ENCODE data around the gene CEBPA. TPM values are rescaled to one million over a fixed set of nuclear protein-coding genes. Genes with fewer than 3 reads are reported as not detected.
A peak's percentile ranks its signal among the peaks of the same experiment; 100 is the strongest.
"Not testable (repeated sequence)": the region's sequence is repeated elsewhere in the genome, so short reads cannot be mapped to it uniquely, and the experiment has no call there.

Gene CEBPA
- total RNA-seq, 8 experiments from 2014 or later, result 0.46 to 4.9 (median 2.5) TPM

DNA sequence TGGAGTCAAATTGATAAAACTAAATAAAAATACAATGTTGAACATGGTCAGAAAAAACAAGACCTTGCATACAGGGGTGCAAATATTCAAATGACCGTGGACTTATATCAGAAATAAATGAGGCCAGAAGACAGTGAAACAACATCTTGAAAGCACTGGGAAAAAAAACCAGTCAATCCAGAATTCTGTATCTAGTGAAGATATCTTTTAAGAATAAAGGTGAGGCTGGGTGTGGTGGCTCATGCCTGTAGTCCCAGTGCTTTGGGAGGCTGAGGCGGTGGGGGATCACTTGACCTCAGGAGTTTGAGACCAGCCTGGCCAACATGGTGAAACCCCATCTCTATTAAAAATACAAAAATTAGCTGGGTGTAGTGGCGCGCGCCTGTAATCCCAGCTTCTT, 15.2 kb upstream of the CEBPA start:
- in situ Hi-C loops (cut with MboI; ENCODE audit: low pct_unique_long_range_greater_than_20kb in 2 of 9, low sequenced_read_pairs in 9 of 9, unreplicated experiment in 9 of 9), result no loop called here
- Histone ChIP-seq H3K4me1 (replicated peaks in 1 of 2) (no peaks in the 10 kb centered on the region), H3K27ac (no peak overlapping the region), H3K4me3 (no peak overlapping the region)
- ATAC-seq (replicated peaks in 6 of 8), result no peak
- 33 to 100% (median 89%) methylated on average over 2 to 5 of the region's 5 CpGs; no CpG with 5 or more reads in 4 of the 10 experiments for WGBS, 10 experiments

DNA sequence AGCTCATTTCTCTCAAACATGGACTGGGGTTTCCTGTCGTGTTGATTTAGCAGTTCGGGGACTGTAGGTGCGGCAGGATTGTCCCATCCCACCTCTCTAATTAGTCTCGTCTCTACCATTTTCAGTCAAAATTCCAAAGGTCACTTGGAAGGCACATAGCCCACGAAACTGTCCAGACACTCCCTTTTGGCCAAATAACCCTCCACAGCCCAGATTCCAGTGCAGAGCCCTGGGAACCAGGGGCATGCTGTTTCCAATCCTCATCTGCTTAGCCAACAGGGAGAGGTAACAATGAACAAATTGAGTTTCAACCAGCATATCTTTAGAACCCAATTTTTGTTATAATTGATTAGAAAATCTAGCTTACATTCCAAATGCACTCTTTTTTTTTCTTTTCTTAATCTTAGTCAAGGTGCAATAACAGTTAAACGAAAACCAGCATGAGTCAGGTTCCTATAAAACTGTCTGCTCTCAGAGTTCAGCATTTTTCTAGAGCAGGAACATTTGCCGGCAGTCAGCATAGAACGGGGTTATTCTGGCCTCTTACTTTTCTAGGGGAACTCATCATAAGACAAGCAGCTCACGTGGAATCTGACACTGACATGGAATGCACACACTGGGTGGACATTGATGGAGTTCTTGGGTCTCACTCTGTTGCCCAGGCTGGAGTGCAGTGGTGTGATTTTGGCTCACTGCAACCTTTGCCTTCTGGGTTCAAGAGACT, 14.4 kb upstream of the CEBPA start:
- in situ Hi-C loops (cut with MboI; ENCODE audit: low pct_unique_long_range_greater_than_20kb in 2 of 9, low sequenced_read_pairs in 9 of 9, unreplicated experiment in 9 of 9), result no loop called here
- no peak overlapping the region for H3K27ac ChIP-seq
- H3K4me3 ChIP-seq, result no peak overlapping the region
- WGBS, 10 experiments, result 14 to 80% (median 61%) methylated on average over 1 to 9 of the region's 9 CpGs; no CpG with 5 or more reads in 1 of the 10 experiments
- H3K4me1 ChIP-seq (replicated peaks in 1 of 2), result no peaks in the 10 kb centered on the region
- ATAC-seq (replicated peaks in 6 of 8), result no peak

DNA sequence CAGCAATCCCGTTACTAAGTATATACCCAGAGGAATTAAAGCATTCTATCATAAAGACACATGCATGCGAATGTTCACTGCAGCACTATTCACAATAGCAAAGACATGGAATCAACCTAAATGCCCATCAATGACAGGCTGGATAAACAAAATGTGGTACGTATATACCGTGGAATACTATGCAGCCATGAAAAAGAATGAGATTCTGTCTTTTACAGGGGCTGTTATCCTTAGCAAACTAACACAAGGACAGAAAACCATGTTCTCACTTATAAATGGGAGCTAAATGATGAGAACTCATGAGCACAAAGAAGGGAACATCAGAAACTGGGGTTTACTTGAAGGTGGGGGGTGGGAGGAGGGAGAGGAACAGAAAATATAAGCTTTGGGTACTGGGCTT, 10.5 kb upstream of the CEBPA start:
- in situ Hi-C loops (cut with MboI; ENCODE audit: low pct_unique_long_range_greater_than_20kb in 2 of 9, low sequenced_read_pairs in 9 of 9, unreplicated experiment in 9 of 9); H3K4me1 ChIP-seq (replicated peaks in 1 of 2); ATAC-seq (replicated peaks in 6 of 8); H3K4me3 ChIP-seq; H3K27ac ChIP-seq: not testable (repeated sequence)
- WGBS, 10 experiments, result 20 to 93% (median 69%) methylated on average over 1 to 4 of the region's 4 CpGs; no CpG with 5 or more reads in 3 of the 10 experiments

DNA sequence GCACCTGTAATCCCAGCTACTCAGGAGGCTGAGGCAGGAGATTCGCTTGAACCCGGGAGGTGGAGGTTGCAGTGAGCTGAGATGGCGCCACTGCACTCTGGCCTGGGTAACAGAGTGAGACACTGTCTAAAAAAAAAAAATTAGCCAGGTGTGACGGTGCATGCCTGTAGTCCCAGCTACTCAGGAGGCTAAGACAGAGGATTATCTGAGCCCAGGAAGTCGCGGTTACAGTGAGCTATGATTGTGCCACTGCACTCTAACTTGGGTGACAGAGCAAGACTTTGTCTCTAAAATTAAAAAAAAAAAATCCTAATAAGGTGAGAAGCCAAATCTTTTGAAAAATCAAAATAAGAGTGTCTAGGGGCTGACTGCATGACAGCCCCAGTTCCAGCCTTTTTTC, 9.7 kb upstream of the CEBPA start:
- ATAC-seq (replicated peaks in 6 of 8), result no peak
- in situ Hi-C loops (cut with MboI; ENCODE audit: low pct_unique_long_range_greater_than_20kb in 2 of 9, low sequenced_read_pairs in 9 of 9, unreplicated experiment in 9 of 9), result no loop called here
- 40 to 100% (median 82%) methylated on average over 1 to 4 of the region's 6 CpGs; no CpG with 5 or more reads in 2 of the 10 experiments for WGBS, 10 experiments
- no peaks in the 10 kb centered on the region for H3K4me1 ChIP-seq (replicated peaks in 1 of 2)
- no peak overlapping the region for H3K4me3 ChIP-seq
- no peak overlapping the region for H3K27ac ChIP-seq

DNA sequence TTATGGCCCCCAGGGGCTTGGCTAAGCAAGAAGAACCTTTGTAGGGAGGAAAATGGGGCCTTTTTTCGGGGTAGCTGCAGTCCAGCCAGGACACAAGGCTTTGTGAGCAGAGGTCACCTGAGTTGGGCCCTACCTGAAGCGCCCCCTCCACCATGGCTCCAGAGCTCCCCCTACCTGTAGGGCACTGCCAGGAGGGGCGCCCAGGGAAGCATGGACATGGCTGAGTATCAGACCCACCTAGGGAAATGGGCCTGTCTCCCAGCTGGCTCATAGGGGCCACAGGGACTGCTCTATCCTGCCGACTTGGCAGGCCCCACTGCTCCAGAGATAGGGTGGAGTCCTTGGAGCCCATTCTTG, 9.0 kb upstream of the CEBPA start:
- Histone ChIP-seq H3K27ac (no peak overlapping the region), H3K4me1 (replicated peaks in 1 of 2) (no peaks in the 10 kb centered on the region), H3K4me3 (no peak overlapping the region)
- in situ Hi-C loops (cut with MboI; ENCODE audit: low pct_unique_long_range_greater_than_20kb in 2 of 9, low sequenced_read_pairs in 9 of 9, unreplicated experiment in 9 of 9), result no loop called here
- ATAC-seq (replicated peaks in 6 of 8), result no peak
- 70 to 96% (median 75%) methylated on average over 2 to 3 of the region's 4 CpGs; no CpG with 5 or more reads in 7 of the 10 experiments for WGBS, 10 experiments

DNA sequence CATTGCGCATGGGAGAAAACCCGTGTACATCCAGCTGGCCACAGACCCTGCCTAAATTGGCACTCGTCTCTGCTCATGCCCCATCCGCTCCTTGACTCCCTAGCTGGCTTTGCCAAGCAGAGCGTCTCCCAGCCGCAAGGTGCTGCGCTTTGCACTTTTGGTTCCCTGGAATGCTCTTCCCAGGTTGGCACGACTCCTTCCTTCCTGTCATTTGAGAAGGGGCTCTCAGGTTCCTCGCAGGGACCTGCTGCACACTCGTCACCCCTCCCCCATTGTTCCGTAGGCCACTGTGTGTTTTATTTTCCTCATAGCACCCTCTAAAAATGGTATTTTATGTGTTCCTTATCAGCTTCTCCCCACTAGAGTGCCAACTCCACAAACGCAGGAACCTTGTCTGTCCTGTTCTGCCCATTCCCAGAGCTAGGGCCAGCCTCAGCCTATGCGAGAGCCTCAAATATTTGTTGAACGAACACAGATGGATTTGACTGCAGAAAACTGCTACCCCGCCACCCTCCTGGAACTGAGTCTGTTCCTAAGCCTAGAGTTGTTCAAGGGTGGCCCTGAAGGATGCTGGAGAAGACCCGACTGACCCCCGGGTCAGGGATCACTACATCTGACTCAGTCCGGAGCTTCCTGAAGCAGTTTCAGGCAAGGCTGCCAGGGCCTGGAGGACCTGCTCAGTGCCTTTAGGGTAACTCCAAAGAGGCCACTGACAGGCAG, 8.4 kb upstream of the CEBPA start:
- Histone ChIP-seq H3K27ac (no peak overlapping the region), H3K4me1 (replicated peaks in 1 of 2) (no peaks in the 10 kb centered on the region), H3K4me3 (no peak overlapping the region)
- ATAC-seq (replicated peaks in 6 of 8), result no peak
- 50 to 79% (median 60%) methylated on average over 1 to 14 of the region's 18 CpGs; no CpG with 5 or more reads in 2 of the 10 experiments for WGBS, 10 experiments
- in situ Hi-C loops (cut with MboI; ENCODE audit: low pct_unique_long_range_greater_than_20kb in 2 of 9, low sequenced_read_pairs in 9 of 9, unreplicated experiment in 9 of 9), result no loop called here

DNA sequence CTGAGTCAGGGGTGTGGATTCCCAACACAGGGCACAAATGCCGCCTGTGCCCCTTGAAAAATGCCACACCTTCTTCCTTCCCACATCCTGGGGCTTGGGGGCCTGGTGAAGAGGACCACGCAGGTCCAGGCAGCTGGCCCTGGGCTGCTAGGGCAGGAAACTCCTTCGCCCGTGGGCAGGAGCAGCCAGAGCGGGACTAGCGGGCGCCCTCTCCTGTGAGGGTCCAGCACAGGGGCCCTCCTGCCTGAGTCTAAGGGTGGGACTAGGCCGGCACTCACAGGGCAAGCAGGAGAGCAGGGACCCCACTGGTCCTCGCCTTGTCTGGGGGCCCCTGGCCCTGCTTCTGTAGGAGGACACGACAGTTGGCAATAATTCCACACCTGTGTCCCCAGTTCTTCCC, 7.5 kb upstream of the CEBPA start:
- in situ Hi-C loops (cut with MboI; ENCODE audit: low pct_unique_long_range_greater_than_20kb in 2 of 9, low sequenced_read_pairs in 9 of 9, unreplicated experiment in 9 of 9), result no loop called here
- H3K27ac ChIP-seq, result no peak overlapping the region

DNA sequence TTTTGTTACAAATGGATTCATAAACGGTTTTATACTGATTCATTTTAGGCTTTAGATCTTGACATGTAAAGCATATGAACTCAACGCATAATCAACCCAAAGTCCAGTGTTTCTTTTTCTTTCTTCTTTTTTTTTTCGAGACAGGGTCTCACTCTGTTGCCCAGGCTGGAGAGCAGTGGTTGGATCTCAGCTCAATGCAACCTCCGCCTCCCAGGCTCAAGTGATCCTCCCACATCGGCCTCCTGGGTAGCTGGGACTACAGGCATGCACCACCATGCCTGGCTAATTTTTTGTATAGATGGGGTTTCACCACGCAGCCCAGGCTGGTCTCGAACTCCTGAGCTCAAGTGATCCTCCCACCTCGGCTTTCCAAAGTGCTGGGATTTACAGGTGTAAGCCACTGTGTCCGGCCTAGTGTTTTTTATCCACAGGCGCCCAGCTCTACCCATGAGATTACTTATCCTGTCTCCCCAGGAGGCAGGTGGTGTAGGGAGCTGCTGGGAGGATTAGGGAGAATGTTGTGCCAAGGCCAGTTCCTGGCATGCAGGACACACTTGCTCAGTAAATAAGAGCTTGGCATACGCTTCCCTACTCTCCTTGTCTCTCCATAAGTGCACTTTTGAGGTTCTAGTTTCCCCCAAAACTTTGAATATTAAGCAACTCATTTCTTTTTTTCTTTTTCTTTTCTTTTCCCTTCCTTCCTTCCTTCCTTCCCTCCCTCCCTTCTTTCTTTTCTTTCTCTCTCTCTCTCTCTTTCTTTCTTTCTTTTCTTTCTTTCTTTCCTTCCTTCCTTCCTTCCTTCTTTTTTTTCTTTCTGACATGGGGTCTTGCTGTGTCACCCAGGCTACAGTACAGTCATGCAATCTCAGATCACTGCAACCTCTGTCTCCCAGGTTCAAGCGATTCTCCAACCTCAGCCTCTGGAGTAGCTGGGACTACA, 4.8 kb upstream of the CEBPA start:
- in situ Hi-C loops (cut with MboI; ENCODE audit: low pct_unique_long_range_greater_than_20kb in 2 of 9, low sequenced_read_pairs in 9 of 9, unreplicated experiment in 9 of 9), result no loop called here
- Histone ChIP-seq H3K27ac (no peak overlapping the region), H3K4me1 (replicated peaks in 1 of 2) (peaks cover 7 to 10% of the 10 kb centered on the region in 2 donors), H3K4me3 (no peak overlapping the region)
- WGBS, 10 experiments, result 49 to 93% (median 85%) methylated on average over 2 to 7 of the region's 12 CpGs
- ATAC-seq (replicated peaks in 6 of 8), result no peak

More for the DNA sequence above, 7.5 kb upstream of the CEBPA start:
- WGBS, 10 experiments, result 79 to 100% (median 90%) methylated on average over 1 to 3 of the region's 10 CpGs; no CpG with 5 or more reads in 7 of the 10 experiments
- Histone ChIP-seq H3K4me3 (no peak overlapping the region), H3K4me1 (replicated peaks in 1 of 2) (no peaks in the 10 kb centered on the region)
- no peak for ATAC-seq (replicated peaks in 6 of 8)

DNA sequence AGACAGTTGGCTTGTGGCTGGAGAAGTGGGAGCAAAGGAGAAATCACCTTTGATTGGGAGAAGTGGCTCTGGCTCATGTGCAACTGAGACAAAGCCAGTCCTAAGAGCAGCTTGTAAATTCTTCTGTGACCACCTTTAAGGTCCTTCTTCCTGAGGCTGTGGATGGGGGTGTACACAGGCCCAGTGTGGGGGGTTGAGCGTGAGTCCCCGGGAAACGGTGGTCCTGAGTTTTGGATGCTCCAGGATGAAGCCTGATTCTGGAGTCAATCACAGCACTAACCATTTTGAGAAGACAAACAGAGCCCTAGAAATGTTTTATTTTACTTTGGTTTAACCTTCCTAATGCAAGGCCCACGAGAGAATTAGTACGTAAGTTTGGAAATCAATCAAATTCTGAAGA, 3.9 kb upstream of the CEBPA start:
- peaks cover 7 to 10% of the 10 kb centered on the region in 2 donors for H3K4me1 ChIP-seq (replicated peaks in 1 of 2)
- no peak overlapping the region for H3K4me3 ChIP-seq
- no peak overlapping the region for H3K27ac ChIP-seq
- WGBS, 10 experiments, result 81 to 100% (median 97%) methylated on average over 1 to 4 of the region's 5 CpGs; no CpG with 5 or more reads in 3 of the 10 experiments
- in situ Hi-C loops (cut with MboI; ENCODE audit: low pct_unique_long_range_greater_than_20kb in 2 of 9, low sequenced_read_pairs in 9 of 9, unreplicated experiment in 9 of 9), result no loop called here
- no peak for ATAC-seq (replicated peaks in 6 of 8)

DNA sequence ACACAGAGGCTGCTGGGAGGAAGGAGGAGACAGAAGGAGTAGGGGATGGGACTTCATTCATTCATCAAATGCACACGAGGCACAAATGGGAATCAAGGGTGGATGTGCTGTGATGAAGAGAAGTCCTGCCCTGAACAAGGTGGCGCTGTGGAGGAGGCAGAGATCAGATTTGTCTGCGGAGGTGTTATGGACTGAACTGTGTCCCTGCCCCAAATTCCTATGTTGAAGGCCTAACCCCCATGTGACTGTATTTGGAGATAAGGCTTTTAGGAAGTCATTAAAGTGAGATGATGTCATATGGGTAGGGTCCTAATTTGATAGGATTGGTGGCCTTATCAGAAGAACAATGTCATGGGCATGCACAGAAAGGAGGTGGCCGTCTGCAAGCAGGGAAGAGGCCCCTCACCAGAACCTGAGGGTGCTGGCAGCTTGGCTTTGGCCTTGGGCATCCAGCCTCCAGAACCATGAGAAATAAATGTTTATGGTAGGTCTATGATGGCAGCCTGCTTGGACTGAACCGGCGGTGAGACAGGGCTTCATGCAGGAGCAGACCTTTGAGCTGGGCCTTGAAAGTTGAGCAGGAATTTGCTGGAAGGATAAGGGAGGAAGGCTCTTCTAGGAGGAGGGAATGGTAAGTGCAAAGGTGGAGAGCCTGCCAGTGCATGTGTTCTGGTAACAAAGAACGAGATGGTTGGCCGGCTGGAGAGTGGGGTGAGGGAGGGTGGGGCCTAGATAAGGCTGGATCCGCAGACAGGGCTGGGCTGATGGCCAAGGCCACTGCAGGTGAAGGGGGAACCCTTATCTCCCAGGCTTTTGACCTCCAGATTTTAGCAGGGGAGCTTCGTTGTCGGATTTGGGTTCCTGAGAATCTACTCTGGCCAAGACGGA, 2.7 kb upstream of the CEBPA start:
- H3K4me1 ChIP-seq (replicated peaks in 1 of 2), result peaks cover 13 to 16% of the 10 kb centered on the region in 2 donors
- H3K27ac ChIP-seq, result no peak overlapping the region
- H3K4me3 ChIP-seq, result no peak overlapping the region
- ATAC-seq (replicated peaks in 6 of 8), result no peak
- WGBS, 10 experiments, result 70 to 91% (median 89%) methylated on average over 1 to 6 of the region's 12 CpGs; no CpG with 5 or more reads in 3 of the 10 experiments
- in situ Hi-C loops (cut with MboI; ENCODE audit: low pct_unique_long_range_greater_than_20kb in 2 of 9, low sequenced_read_pairs in 9 of 9, unreplicated experiment in 9 of 9), result no loop called here

DNA sequence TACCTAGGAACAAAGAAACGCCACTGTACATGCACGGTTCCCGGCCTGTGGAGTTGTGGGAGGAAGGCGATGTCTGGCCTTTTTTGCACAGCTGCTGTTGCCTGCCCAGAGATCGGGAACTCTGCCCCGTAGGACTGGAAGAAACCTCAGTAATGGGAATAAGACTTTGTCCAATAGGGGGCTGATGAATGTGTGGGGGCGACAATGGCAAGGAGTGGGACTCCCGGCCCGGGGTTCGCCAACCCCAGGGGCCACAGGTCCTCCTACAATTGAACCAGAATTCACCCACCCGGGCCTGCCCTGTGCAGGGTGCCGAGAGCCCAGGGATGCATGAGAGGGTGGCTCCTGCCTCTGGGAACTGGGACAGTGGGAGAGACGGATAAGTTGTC, 2.0 kb upstream of the CEBPA start:
- Histone ChIP-seq H3K4me3 (peak overlapping the region in 2 of 5 donors; percentile 63 to 71), H3K27ac (no peak overlapping the region), H3K4me1 (replicated peaks in 1 of 2) (peaks cover 13 to 21% of the 10 kb centered on the region in 2 donors)
- WGBS, 10 experiments, result 44 to 100% (median 73%) methylated on average over 1 to 10 of the region's 13 CpGs; no CpG with 5 or more reads in 3 of the 10 experiments
- in situ Hi-C loops (cut with MboI; ENCODE audit: low pct_unique_long_range_greater_than_20kb in 2 of 9, low sequenced_read_pairs in 9 of 9, unreplicated experiment in 9 of 9), result no loop called here
- no peak for ATAC-seq (replicated peaks in 6 of 8)

DNA sequence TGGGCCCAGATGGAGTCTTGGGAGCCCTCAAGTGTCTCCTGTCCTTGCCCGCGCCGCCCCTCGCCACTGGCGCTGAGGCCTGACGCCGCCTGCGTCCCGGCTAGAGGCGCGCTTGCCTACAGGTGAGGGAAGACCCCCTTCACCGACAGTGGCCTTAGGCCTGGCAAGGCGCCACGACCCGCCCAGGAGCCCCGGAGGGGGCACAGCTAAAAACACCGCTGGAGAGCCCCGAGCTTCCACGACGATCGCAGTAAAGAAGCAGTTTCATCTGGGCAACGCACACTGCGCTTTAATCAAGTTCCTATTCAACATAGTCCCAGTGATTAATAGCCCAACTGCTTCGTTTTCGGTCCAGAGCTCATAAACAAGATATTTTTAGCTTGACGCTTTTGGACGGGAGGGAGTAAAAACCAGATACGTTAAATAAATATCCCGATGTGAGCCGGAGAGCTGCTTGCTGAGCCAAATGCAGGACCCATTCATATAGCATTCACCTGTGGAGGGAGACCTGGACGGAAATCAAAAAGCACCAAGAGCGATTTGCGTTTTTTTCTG, 1.5 kb upstream of the CEBPA start:
- H3K4me3 ChIP-seq, result peak overlapping the region; percentile 52 to 90 (median 63)
- WGBS, 10 experiments, result 10 to 83% (median 39%) methylated on average over 2 to 19 of the region's 33 CpGs; no CpG with 5 or more reads in 1 of the 10 experiments
- H3K27ac ChIP-seq, result peak overlapping the region in 1 of 2 donors; percentile 88
- H3K4me1 ChIP-seq (replicated peaks in 1 of 2), result peaks cover 13 to 22% of the 10 kb centered on the region in 2 donors
- no peak for ATAC-seq (replicated peaks in 6 of 8)
- in situ Hi-C loops (cut with MboI; ENCODE audit: low pct_unique_long_range_greater_than_20kb in 2 of 9, low sequenced_read_pairs in 9 of 9, unreplicated experiment in 9 of 9), result no loop called here

Measured in motor neuron (in vitro differentiated cells).